Measurements from ENCODE around the gene EIF5A. TPM values are rescaled to one million over a fixed set of nuclear protein-coding genes. Genes with fewer than 3 reads are reported as not detected.

EIF5A gene
- total RNA-seq, 2 experiments from 2014 or later: 774 to 776 TPM

DNA sequence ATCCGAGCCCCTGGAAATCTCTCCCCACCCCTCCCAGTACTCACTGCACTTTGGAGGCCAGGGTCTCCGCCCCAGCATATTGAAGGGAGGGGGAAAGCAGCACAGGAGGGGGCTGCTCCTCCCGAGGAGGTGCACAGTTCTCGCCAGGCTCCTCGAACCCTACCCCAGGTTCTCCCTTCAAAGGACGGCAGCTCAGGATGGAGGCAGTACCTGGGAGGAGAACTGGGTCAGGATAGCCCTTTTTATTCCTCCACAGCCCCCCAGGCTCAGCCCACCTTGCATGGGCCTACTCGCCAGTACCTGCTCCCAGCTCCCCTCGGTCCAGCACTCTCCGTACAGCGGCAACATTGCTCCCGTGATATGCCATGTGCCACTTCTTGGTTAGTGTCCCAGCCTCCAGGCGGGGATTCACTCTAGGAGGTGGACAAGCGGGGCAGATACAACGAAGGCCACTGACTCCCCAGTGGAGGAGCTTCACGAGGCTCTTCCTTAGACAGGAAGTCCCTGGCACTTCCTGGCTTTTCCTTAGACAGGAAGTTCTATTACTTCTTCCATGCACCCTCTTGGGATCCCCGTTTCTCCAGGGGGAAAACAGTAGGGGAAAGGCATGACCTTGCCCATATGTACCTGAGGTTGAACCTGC is 9.9 kb downstream of the EIF5A start:
- POLR2A ChIA-PET: interaction anchor here (0.8 kb wide), 1 partner anchor 12 kb away, joined by 3 read pairs; the partner anchor contains the start of gene NEURL4
- H3K4me1 Mint-ChIP-seq (ENCODE audit: low read depth): peaks cover 31% of the 10 kb centered on the region
- peaks cover 32% of the 10 kb centered on the region for H3K36me3 Mint-ChIP-seq
- H3K9me3 Mint-ChIP-seq: no peaks in the 10 kb centered on the region
- no peaks in the 10 kb centered on the region for H3K27me3 Mint-ChIP-seq
- H3K4me3 Mint-ChIP-seq: peak overlapping the region; percentile 39
- CTCF ChIA-PET: interaction anchor here (1.3 kb wide), 1 partner anchor 21 kb away, joined by 3 read pairs; no protein-coding TSS in a partner anchor
- peak overlapping the region; percentile 2 for H3K27ac Mint-ChIP-seq
- no peak for DNase-seq
- intact Hi-C loops (cut with micrococcal nuclease): no loop called here

DNA sequence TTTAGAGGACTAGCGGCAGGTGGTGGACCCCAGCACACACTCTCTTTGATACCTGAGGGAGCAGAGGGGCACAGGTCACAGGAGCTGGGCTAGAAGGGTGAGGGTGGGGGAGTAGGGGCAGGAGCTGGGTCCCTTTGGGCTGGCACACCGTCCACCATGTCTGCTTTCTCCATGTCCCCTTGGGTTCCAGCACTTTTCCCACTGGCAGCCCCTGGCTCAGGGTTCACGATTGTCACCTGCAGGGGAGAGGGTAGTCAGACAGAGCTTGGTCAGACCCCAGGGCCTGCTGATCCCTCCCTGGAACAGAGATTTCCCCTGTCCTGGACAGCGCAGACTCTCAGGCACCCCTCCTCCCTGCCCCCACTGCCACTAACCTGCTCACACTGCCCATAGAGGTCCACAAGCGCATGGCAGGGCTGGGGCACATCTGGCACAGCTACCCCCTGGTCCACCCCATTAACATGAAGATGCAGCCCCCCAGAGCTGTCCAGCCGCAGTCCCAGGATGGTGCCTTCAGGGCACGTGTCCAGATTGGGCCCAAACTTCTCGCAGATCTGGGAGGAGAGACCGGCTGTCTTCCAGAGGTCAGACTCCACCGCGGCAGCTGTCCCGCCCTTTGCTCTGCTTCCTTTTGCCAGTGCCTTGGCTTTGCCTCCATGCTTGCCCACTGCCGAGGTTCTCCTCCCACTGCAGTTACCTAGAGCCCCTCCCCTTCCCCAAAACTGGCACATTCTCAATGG is 10.9 kb downstream of the EIF5A start:
- H3K4me3 Mint-ChIP-seq: no peak overlapping the region
- H3K4me1 Mint-ChIP-seq (ENCODE audit: low read depth): peaks cover 21% of the 10 kb centered on the region
- no peak for DNase-seq
- CTCF ChIA-PET: interaction anchor here (1.3 kb wide), 1 partner anchor 22 kb away, joined by 3 read pairs; no protein-coding TSS in a partner anchor
- H3K9me3 Mint-ChIP-seq: no peaks in the 10 kb centered on the region
- H3K27me3 Mint-ChIP-seq: no peaks in the 10 kb centered on the region
- POLR2A ChIA-PET: interaction anchor here (0.8 kb wide), 1 partner anchor 11 kb away, joined by 3 read pairs; the partner anchor contains the start of gene NEURL4
- intact Hi-C loops (cut with micrococcal nuclease): no loop called here
- H3K27ac Mint-ChIP-seq: no peak overlapping the region
- H3K36me3 Mint-ChIP-seq: peaks cover 27% of the 10 kb centered on the region

DNA sequence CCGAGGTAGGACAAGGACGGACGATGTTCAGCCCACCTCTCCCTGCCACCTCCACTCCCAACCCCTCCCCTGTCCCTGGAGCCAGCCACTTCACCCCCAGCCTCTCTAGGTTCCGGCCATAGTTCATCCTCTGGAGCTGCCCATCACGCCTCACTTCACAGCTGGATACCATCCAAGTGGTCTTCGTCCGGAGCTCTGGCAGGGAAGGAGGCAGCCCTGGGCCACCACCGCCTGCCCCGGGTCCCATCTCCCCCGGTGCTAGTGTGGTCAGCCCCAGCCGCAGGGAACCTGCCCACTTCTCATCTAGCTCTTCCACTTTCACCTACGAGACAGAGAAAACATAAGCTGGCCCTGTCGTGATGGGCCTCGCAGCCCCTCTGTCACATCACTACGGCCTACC is 14.0 kb downstream of the EIF5A start:
- H3K27ac Mint-ChIP-seq: no peak overlapping the region
- H3K4me3 Mint-ChIP-seq: no peak overlapping the region
- POLR2A ChIA-PET: interaction anchor here (0.6 to 1.0 kb wide), 3 partner anchors 8 to 158 kb away, joined by 3 read pairs; no protein-coding TSS in a partner anchor
- no peaks in the 10 kb centered on the region for H3K9me3 Mint-ChIP-seq
- DNase-seq: no peak
- H3K36me3 Mint-ChIP-seq: peaks cover 27% of the 10 kb centered on the region
- CTCF ChIA-PET: interaction anchor here (1.1 kb wide), 1 partner anchor 34 kb away, joined by 3 read pairs; no protein-coding TSS in a partner anchor
- peaks cover 6% of the 10 kb centered on the region for H3K4me1 Mint-ChIP-seq (ENCODE audit: low read depth)
- intact Hi-C loops (cut with micrococcal nuclease): no loop called here
- no peaks in the 10 kb centered on the region for H3K27me3 Mint-ChIP-seq

DNA sequence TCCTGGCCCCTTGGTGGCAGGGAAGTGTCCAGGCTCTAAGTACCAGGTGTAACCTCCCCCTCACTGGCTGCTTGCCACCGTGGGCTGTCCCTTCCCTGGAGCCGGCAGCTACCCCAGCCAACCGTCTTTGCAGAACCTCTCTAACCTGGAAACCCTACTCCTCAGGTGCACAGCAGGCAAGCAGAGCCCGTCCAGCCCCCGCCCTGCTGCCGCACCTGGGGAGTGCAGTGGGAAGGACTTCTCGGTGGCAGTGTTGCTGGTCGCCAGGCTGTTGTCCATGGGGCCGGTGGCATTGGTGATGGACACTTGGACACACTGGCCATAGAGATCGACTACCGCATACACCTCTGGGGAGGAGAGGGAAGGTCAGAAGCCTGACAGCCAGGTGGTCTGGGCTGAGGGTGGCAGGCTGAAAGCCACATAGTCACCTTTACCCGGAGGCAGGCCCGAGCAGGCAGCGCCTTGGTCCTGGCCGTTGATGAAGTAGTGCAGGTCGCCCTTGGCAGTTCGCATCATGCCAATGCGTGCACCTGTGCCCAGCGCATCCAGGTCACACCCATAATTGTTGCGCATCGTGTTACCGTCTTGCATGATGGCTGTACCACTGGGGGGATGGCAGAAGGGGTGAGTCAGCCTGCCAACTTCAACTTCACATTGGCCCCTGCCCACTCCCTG is 15.2 kb downstream of the EIF5A start:
- DNase-seq: no peak
- Mint-ChIP-seq H3K27ac (no peak overlapping the region), H3K4me1 (ENCODE audit: low read depth) (peaks cover 9% of the 10 kb centered on the region), H3K36me3 (peaks cover 26% of the 10 kb centered on the region), H3K27me3 (no peaks in the 10 kb centered on the region), H3K4me3 (no peak overlapping the region), H3K9me3 (no peaks in the 10 kb centered on the region)
- POLR2A ChIA-PET: interaction anchor here (1.0 kb wide), 1 partner anchor 8 kb away, joined by 3 read pairs; no protein-coding TSS in a partner anchor
- intact Hi-C loops (cut with micrococcal nuclease): no loop called here
- CTCF ChIA-PET: interaction anchor here (0.6 to 1.1 kb wide), 2 partner anchors 13 to 266 kb away, joined by 3 read pairs; partner anchors contain the start of gene ACAP1

DNA sequence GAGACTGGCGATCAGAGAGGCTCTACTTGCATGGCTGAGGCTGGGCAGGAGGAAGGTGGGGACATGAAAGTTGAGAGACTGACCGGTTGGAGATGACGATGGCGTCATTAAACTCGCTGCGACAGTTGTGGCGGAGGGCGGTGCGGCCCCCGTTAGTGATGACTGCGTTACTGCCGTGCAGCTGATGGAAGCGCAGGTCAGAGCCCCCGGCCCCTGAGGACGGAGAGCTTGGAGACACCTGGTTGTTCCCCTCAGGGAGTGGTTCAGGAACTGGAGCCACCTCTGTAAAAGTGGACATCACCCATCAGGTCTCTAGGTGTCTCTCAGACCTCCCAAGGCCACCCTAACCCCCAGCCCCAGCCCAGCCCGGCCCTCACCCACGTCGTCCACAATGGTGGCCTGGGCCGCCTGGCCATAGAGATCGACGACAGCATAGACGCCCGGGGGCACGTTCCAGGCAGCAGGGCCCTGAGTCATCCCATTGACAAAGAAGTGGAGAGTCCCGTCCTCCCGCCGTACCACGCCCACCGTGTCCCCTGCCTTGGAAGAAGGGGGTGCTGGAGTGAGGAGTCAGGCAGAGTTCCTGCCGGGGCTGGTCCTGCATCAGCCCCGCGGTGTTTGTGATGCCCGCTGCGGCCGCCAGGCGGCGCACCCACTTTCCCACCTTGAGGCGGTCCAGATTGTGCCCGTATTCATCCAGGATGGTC is 16.5 kb downstream of the EIF5A start:
- intact Hi-C loops (cut with micrococcal nuclease): loop anchor here (1.0 kb wide), 1 partner anchor 22 kb away; no protein-coding TSS in a partner anchor
- H3K27ac Mint-ChIP-seq: peak overlapping the region; percentile 23
- no peaks in the 10 kb centered on the region for H3K27me3 Mint-ChIP-seq
- ChIA-PET POLR2A (no interaction called here), CTCF (interaction anchor here (0.8 to 3.6 kb wide), 11 partner anchors 9 to 265 kb away, joined by 3 to 25 read pairs (median 6); partner anchors contain the start of genes ACAP1 and GPS2)
- DNase-seq: peak; percentile 75
- peaks cover 20% of the 10 kb centered on the region for H3K4me1 Mint-ChIP-seq (ENCODE audit: low read depth)
- H3K4me3 Mint-ChIP-seq: no peak overlapping the region
- H3K9me3 Mint-ChIP-seq: no peaks in the 10 kb centered on the region
- H3K36me3 Mint-ChIP-seq: peaks cover 19% of the 10 kb centered on the region

DNA sequence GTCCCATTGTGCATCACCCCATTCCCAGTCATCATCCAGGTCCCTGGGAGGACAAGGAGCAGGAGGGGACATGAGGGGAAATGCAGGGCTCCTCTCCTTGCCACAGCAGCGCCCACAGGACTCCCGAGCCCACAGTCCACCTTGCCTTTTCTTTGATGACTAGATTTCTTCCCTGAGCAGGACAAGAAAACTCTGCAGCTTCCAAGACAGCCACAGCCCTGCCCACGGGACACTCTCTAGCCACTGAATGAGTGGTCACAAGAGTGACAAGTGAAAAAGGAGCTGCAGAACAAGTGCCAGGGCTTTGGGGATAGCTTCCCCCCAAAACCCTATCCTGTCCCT is 17.0 kb downstream of the EIF5A start:
- intact Hi-C loops (cut with micrococcal nuclease): loop anchor here (1.0 kb wide), 1 partner anchor 22 kb away; no protein-coding TSS in a partner anchor
- Mint-ChIP-seq H3K4me1 (ENCODE audit: low read depth) (peaks cover 20% of the 10 kb centered on the region), H3K27me3 (no peaks in the 10 kb centered on the region), H3K27ac (peak overlapping the region; percentile 23), H3K36me3 (peaks cover 18% of the 10 kb centered on the region), H3K9me3 (no peaks in the 10 kb centered on the region), H3K4me3 (no peak overlapping the region)
- no peak for DNase-seq
- ChIA-PET POLR2A (no interaction called here), CTCF (interaction anchor here (0.6 to 3.6 kb wide), 11 partner anchors 9 to 236 kb away, joined by 3 to 25 read pairs (median 6); partner anchors contain the start of genes ACAP1 and GPS2)

DNA sequence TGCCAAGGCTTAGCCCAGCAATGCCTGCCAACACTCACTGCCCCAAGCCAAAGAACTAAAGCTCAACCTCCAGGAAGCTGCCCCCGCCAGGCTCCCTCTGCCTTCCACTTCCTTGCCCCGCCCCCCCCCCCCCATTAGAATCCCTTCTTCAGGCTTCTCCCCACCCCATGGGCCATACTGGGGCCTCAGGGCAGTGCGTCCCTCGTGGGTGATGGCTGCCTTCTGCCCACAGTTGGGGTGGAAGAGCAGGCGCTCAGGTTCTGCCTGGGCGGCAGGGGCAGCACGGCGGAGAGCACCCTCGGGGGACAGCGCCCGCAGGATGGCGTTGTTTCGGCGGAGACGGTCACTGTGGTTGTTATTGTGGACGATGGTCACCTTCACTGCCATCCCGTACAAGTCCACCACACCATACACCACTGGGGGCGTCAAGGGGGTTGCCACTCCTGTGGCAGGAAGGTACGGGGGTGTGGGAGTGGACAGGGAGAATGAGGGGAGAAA is 17.7 kb downstream of the EIF5A start:
- peaks cover 18% of the 10 kb centered on the region for H3K36me3 Mint-ChIP-seq
- POLR2A ChIA-PET: no interaction called here

DNA sequence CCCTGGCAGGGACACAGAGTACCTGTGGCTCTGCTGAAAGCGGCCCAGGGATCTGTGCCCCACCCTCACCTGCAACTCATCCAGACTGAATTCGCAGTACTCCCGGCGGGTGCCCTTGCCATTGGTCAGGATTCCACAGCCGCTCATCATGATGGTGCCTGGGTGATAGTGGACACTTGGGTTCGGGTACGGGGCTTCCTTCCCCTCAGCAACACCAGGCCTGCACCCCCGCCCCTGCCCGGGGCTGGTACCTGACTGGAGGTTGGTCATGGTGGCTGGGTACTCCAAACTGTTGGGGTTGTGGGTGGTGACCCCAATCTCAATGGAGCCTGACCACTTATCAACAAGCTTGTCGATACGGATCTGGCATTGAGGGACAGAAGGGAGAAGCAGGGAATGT is 18.8 kb downstream of the EIF5A start:
- ChIA-PET POLR2A (interaction anchor here (1.1 kb wide), 1 partner anchor 17 kb away, joined by 3 read pairs; no protein-coding TSS in a partner anchor), CTCF (interaction anchor here (0.7 to 3.6 kb wide), 4 partner anchors 10 to 557 kb away, joined by 3 to 25 read pairs (median 4); partner anchors contain the start of gene ACAP1)
- peaks cover 30% of the 10 kb centered on the region for H3K4me1 Mint-ChIP-seq (ENCODE audit: low read depth)
- no peaks in the 10 kb centered on the region for H3K9me3 Mint-ChIP-seq
- no peaks in the 10 kb centered on the region for H3K27me3 Mint-ChIP-seq
- H3K36me3 Mint-ChIP-seq: peaks cover 16% of the 10 kb centered on the region
- no peak for DNase-seq
- H3K27ac Mint-ChIP-seq: no peak overlapping the region
- no peak overlapping the region for H3K4me3 Mint-ChIP-seq
- intact Hi-C loops (cut with micrococcal nuclease): no loop called here

More for the DNA sequence above, 17.7 kb downstream of the EIF5A start:
- no peaks in the 10 kb centered on the region for H3K27me3 Mint-ChIP-seq
- no peak overlapping the region for H3K4me3 Mint-ChIP-seq
- H3K27ac Mint-ChIP-seq: no peak overlapping the region
- intact Hi-C loops (cut with micrococcal nuclease): no loop called here
- H3K4me1 Mint-ChIP-seq (ENCODE audit: low read depth): peaks cover 22% of the 10 kb centered on the region
- no peak for DNase-seq
- CTCF ChIA-PET: interaction anchor here (0.6 to 3.6 kb wide), 11 partner anchors 10 to 236 kb away, joined by 3 to 25 read pairs (median 6); partner anchors contain the start of genes ACAP1 and GPS2
- H3K9me3 Mint-ChIP-seq: no peaks in the 10 kb centered on the region

DNA sequence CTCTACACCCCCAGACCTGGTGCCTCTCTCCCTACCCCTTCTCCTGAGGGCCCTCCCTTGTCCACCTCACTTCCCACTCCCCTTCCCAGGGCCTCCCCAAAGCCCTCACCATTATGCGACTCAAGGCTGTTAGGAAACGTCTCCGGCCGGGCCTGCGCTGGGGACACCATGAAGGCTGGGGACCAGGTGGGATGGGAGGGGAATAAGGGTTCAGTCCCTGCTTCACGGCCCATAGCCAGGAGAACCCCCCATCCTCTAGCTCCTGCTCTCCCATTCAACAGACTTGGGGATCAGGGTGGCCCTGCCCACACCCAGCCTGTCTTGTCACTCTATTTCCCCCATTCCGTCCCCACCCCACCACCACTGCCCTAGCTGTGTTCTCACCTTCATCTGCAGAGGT is 19.6 kb downstream of the EIF5A start:
- POLR2A ChIA-PET: interaction anchor here (1.1 kb wide), 1 partner anchor 18 kb away, joined by 3 read pairs; no protein-coding TSS in a partner anchor
- DNase-seq: no peak
- H3K4me3 Mint-ChIP-seq: no peak overlapping the region
- H3K4me1 Mint-ChIP-seq (ENCODE audit: low read depth): peaks cover 33% of the 10 kb centered on the region
- H3K27me3 Mint-ChIP-seq: no peaks in the 10 kb centered on the region
- peaks cover 11% of the 10 kb centered on the region for H3K36me3 Mint-ChIP-seq
- CTCF ChIA-PET: interaction anchor here (0.7 to 3.6 kb wide), 5 partner anchors 9 to 556 kb away, joined by 3 to 25 read pairs (median 3); partner anchors contain the start of gene ACAP1
- intact Hi-C loops (cut with micrococcal nuclease): no loop called here
- no peak overlapping the region for H3K27ac Mint-ChIP-seq
- no peaks in the 10 kb centered on the region for H3K9me3 Mint-ChIP-seq

DNA sequence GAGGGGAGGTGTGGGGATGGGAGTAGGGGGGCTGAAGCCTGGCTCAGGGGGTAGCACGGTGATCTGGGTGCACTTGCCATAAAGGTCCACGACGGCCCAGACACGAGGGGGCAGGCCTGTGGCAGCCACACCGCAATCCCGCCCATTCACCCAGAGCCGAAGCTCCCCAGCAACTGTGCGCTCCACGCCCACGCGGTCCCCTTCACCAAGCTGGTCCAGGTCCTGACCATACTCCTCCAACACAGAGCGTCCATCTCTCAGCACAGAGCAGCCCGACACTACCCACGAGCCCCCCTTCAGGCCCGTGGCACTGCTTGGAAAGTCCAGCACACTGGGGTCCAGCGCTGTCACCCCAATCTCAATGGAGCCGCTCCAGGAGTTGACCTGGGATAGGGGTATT is 20.1 kb downstream of the EIF5A start:
- no peak for DNase-seq
- Mint-ChIP-seq H3K36me3 (peaks cover 11% of the 10 kb centered on the region), H3K27me3 (no peaks in the 10 kb centered on the region), H3K4me1 (ENCODE audit: low read depth) (peaks cover 37% of the 10 kb centered on the region), H3K27ac (no peak overlapping the region), H3K9me3 (no peaks in the 10 kb centered on the region), H3K4me3 (peak overlapping the region; percentile 23)
- ChIA-PET CTCF (interaction anchor here (0.9 to 3.6 kb wide), 2 partner anchors 8 to 18 kb away, joined by 3 to 25 read pairs; partner anchors contain the start of gene ACAP1), POLR2A (no interaction called here)
- intact Hi-C loops (cut with micrococcal nuclease): no loop called here

DNA sequence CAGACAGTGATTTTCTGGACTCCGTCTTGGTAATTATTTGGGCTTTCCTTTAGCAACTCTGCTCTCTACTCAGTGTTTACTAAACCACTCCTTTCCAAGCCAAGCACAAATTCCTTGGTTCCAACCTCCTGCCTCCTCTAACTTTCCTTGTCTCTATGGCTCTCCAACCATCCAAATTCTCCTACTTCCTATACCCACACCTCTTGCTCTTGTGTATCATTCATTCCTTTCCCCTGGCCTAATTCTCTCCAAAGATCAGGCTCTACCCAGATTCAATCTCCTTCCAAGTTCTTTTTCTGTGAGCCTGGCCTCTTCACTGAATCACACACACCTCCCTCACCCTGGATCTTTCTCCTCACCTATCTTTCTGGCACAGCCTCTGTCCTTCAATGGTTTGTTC is 20.6 kb downstream of the EIF5A start:
- CTCF ChIA-PET: interaction anchor here (0.9 to 2.3 kb wide), 2 partner anchors 17 to 47 kb away, joined by 3 to 9 read pairs; partner anchors contain the start of gene SLC2A4
- Mint-ChIP-seq H3K36me3 (peaks cover 9% of the 10 kb centered on the region), H3K4me3 (peak overlapping the region; percentile 89)

More for the DNA sequence above, 20.6 kb downstream of the EIF5A start:
- peak overlapping the region; percentile 38 for H3K27ac Mint-ChIP-seq
- H3K4me1 Mint-ChIP-seq (ENCODE audit: low read depth): peaks cover 41% of the 10 kb centered on the region
- H3K27me3 Mint-ChIP-seq: no peaks in the 10 kb centered on the region
- POLR2A ChIA-PET: interaction anchor here (2.1 kb wide), 1 partner anchor 247 kb away, joined by 7 read pairs; no protein-coding TSS in a partner anchor
- intact Hi-C loops (cut with micrococcal nuclease): loop anchor here (2.0 kb wide), 1 partner anchor 23 kb away; no protein-coding TSS in a partner anchor
- no peaks in the 10 kb centered on the region for H3K9me3 Mint-ChIP-seq
- no peak for DNase-seq
